HG03378 (cell line): ENCODE measurements around the gene FTSJ3.

Source experiments
- ATAC-seq: cut with Tn5 transposase; IDR thresholded peaks from one replicate; pipeline ENCODE4 v1.9.1; 2021; ENCODE audit warnings: mild to moderate bottlenecking, moderate library complexity; ENCODE audit not compliant: unreplicated experiment

Gene FTSJ3

GRCh38 chr17:63790057-63790456, 37.4 kb downstream of the FTSJ3 start:
- ATAC-seq, result no peak

- no peak for ATAC-seq
Measured at GRCh38 chr17:63786971-63787711, 40.3 kb downstream of the FTSJ3 start.

GRCh38 chr17:63786117-63786516, 41.3 kb downstream of the FTSJ3 start:
- no peak for ATAC-seq

- ATAC-seq, result no peak
Measured at GRCh38 chr17:63785556-63785955, 41.9 kb downstream of the FTSJ3 start.

GRCh38 chr17:63783522-63783921, 43.9 kb downstream of the FTSJ3 start:
- ATAC-seq, result no peak

- no peak for ATAC-seq
Measured at GRCh38 chr17:63780928-63781327, 46.5 kb downstream of the FTSJ3 start.

- ATAC-seq, result no peak
Measured at GRCh38 chr17:63780507-63780906, 47.0 kb downstream of the FTSJ3 start.

GRCh38 chr17:63775420-63775819, 52.0 kb downstream of the FTSJ3 start:
- ATAC-seq, result no peak

- ATAC-seq, result no peak
Measured at GRCh38 chr17:63774969-63775265, 52.5 kb downstream of the FTSJ3 start.

GRCh38 chr17:63774141-63774968, 53.1 kb downstream of the FTSJ3 start, which contains the start of gene DDX42:
Gene DDX42, plus strand, starts transcription at chr17:63774170. Its CDS starts 12,880 bp downstream, at chr17:63787050.
- ATAC-seq, result no peak

- peak; percentile 89 for ATAC-seq
Measured at GRCh38 chr17:63773272-63774140, 54.0 kb downstream of the FTSJ3 start, which contains the start of gene CCDC47. Gene CCDC47, minus strand, starts transcription at chr17:63773597. Its CDS starts 7,422 bp downstream, at chr17:63766175.

GRCh38 chr17:63772801-63773271, 54.6 kb downstream of the FTSJ3 start:
- no peak for ATAC-seq
